HEK293T (cell line): ENCODE measurements around the gene DHRS11.

Source experiments
- SP1 ChIP-seq: fragments of 450-650 bp; IDR thresholded peaks from 2 replicates; pipeline ENCODE4 v1.6.1; 2017
- SUZ12 ChIP-seq: fragments of 450-650 bp; IDR thresholded peaks from 2 replicates; pipeline ENCODE4 v1.6.1; 2016; ENCODE audit warnings: mild to moderate bottlenecking

GRCh38 chr17:36641331-36641876 lies 49.7 kb downstream of the DHRS11 start:
- TF ChIP-seq SP1: no peak
- no peak for TF ChIP-seq SUZ12
